Stimulated activated CD4-positive, alpha-beta T cell treated with anti-CD3 and anti-CD28 coated beads, Interleukin-4, amount 100 ng/mL, for 4 hours (primary cell): ENCODE results near the gene ALDH4A1.
"Not testable (repeated sequence)": the region's sequence is repeated elsewhere in the genome, so short reads cannot be mapped to it uniquely, and the experiment has no call there.

Experiments used
- DNase-seq, 2 experiments: peaks; one replicate each; pipeline ENCODE4 v3.0.0-alpha.2; 2020

Gene ALDH4A1

GRCh38 chr1:18874036-18874435 is 28.3 kb downstream of the ALDH4A1 start:
- no peak for DNase-seq

DNA sequence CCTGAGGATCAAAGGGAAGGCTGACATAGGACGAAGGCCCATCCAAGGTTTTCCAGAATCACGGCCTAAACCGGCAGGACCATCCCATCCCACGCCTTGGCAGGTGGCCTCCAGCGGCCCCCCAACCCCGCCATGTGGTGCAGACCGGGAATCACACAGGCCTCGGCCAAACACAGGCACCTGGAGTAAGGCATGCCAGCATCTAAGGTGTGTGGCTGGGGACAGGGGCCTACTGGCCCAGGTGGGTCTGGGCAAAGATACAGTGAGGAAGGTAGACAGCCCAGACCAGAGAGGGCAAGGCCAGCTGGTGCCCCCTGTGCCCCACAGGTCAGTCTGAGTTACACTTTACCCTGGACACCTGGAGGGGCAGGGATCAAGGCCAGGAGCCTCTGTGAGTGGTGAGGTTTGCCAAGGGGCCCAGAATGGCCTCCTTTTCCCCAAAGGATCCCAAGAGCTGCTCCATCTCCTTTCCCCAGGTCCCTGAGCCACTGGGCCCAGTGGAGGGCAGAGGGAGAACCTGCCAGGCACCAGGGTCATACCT is 30.2 kb downstream of the ALDH4A1 start:
- DNase-seq, result no peak

- DNase-seq, result no peak
Measured at GRCh38 chr1:18871401-18872070, 30.8 kb downstream of the ALDH4A1 start.

- DNase-seq, result no peak
Measured at GRCh38 chr1:18870957-18871356, 31.4 kb downstream of the ALDH4A1 start.

- DNase-seq, result not testable (repeated sequence)
Measured at GRCh38 chr1:18870595-18870865, 31.8 kb downstream of the ALDH4A1 start.

DNA sequence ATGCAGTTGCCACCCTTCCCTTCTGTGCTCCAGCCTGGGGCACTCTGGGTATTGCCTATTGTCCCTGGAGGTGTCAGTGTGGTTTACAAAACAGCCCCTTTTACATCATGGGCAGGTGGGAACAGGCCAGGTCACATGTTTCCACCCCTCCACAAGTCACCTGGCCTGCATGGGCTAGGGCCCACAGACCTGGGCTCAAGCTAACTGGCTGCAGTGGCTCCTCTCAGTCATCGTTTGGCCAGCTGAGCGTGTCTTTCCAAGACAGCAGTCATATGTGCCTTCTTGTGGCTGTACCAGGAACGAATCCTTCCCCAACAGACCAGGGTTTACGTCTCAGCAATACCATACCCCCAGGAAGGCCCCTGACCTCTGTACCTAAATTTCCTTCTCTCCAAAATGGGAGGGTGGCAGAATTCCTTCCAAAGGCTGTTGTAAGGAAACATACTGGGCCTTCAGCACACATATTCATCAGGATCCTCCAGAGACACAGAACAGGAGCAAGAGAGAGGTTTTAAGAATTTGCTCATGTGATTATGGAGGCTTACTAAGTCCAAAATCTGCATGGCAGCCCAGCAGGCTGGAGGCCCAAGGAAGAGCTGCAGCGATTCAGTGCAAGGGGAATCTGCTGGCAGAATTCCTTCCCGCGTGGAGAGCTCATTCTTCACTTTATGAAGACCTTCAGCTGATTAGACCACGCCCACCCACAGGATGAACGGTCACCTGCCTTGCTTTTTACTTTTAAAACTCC is 32.3 kb downstream of the ALDH4A1 start:
- DNase-seq, result no peak

GRCh38 chr1:18868801-18869424 is 33.4 kb downstream of the ALDH4A1 start:
- no peak for DNase-seq

- DNase-seq, result no peak
Measured at GRCh38 chr1:18868354-18868753, 34.0 kb downstream of the ALDH4A1 start.

GRCh38 chr1:18866846-18867245 is 35.5 kb downstream of the ALDH4A1 start:
- no peak for DNase-seq

DNA sequence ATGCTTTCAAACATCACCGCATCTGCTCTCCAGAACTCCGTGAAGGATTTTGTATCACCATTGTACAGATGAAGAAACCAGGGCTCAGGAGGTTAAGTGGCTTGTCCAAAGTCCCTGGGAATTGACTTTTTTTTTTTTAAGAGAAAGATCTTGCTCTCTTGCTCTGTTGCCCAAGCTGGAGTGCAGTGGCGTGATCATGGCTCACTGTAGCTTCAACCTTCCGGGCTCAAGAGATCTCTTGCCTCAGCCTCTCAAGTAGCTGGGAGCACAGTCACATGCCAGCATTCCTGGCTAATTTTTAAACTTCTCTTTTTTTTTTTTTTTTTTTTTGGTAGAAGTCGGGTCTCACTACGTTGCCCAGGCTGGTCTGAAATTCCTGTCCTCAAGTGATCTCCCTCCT is 36.0 kb downstream of the ALDH4A1 start:
- no peak for DNase-seq

- no peak for DNase-seq
Measured at GRCh38 chr1:18865176-18865575, 37.2 kb downstream of the ALDH4A1 start.

GRCh38 chr1:18861590-18861989 is 40.8 kb downstream of the ALDH4A1 start:
- DNase-seq, result no peak

- DNase-seq, result no peak
Measured at GRCh38 chr1:18861082-18861481, 41.3 kb downstream of the ALDH4A1 start.

DNA sequence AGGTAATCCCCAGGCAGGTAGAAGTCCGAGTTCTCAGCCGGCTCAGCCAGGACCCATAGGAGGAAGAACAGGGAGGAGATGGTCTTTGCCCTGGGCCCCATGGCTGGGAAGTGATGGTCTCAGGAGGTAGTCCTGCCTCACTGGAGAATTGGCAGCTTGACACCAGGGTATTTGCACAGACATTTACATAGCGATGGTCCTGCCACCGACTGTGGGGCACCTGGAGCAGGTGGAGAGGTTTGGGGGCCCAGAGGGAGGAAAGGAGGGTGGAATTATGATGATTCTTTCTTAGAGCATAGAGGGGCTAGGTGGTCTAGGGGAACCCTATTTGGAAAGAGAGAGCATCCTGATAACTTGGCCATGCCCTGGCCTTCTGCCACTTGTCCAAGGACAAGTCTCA is 42.8 kb downstream of the ALDH4A1 start, which contains the start of gene TAS1R2:
Gene TAS1R2, minus strand, starts transcription at position 101 of the 400 bp plus-strand sequence. Its CDS starts 0 bp downstream, at position 101.
- DNase-seq, result no peak

- DNase-seq, result no peak
Measured at GRCh38 chr1:18858070-18858688, 44.2 kb downstream of the ALDH4A1 start.

GRCh38 chr1:18856435-18856834 is 45.9 kb downstream of the ALDH4A1 start:
- no peak for DNase-seq

DNA sequence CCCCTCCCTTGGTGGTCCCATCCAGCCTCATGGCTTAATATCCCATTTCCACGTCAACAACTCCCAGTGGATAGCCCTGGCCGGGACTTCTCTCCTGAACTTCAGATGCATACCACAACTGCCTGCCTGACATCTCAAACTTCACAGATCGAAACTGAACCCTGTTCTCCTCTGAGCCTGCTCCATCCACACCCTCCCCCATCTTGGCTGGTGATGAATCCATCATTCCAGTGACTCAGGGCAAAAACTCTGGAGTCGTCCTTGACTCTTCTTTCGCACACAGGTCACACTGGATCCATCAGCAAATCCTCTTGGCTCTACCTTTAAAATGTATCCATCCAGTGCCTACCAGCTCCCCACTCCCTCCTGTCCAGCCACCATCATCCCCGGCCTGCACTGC is 46.8 kb downstream of the ALDH4A1 start:
- no peak for DNase-seq

DNA sequence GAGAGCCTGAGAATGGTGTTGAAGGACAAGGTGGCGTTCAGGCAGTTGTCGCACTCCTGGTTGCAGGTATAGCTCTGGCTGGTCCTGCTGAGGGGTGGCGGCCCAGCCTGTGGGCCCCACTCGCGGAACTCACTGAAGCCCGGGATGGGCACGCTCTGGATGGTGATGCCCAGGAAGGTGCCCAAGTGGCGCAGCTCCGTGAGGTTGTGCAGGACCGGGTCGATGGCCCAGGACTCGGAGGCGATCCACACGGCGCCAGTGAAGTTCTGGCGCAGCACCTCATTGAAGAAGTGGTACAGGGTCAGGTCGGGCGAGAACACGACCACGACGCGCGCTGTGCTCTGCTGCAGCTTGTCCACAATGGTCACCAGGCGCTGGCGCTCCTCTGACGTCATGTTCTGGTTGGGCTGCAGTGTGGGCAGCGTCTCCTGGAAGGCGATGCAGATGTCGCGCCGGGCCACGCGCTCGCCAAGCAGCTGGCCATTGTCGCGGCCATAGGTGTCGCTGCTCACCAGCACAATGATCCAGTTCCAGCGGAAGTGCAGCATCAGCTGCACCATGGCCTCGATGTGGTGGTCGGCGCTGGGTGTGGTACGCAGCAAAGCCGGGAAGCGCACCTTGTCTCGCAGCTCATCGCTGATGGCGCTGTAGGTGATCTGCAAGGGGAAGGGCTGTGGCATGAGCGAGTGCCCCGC is 47.9 kb downstream of the ALDH4A1 start:
- no peak for DNase-seq

- DNase-seq, result no peak
Measured at GRCh38 chr1:18852501-18852900, 49.9 kb downstream of the ALDH4A1 start.

DNA sequence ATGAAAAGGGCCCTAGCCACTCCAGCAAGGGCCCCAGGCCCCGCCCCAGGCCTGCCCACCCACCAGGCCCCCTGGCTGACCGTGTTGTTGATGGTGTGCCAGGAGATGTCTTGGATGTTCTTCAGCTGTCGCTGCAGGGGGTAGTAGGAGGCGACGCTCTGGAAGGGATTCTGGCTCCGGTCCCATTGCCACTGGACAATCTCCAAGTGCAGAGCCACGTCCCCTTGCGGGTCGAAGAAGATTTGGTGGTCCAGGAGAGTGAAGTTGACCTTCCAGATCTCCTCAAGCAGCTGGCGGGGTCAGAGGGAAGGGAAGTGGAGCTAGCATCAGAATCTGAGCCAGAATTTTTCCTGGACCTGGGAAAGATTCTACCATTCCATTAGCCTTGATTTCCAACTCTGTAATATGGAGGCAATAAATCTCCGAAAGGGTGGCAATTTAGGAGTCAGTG is 53.1 kb downstream of the ALDH4A1 start:
- no peak for DNase-seq

- DNase-seq, result not testable (repeated sequence)
Measured at GRCh38 chr1:18847723-18848122, 54.6 kb downstream of the ALDH4A1 start.

DNA sequence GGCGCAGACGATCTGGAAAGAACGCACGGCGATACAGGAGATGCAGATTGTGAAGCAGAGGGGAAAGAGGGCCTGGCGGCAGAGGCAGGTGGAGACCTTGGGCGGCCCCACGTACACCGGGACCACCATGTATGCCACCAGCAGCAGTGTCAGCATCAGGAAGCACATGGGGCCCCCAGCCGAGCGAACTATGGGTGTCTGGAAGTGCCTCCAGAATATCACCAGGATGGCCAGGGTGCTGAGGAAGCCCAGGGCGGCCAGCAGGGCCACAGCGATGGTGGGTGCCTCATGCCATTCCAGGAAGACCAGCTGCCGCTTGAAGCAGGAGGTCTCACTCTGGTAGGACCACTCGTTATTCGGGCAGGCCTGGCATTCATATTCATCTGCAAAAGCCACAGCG is 62.2 kb downstream of the ALDH4A1 start:
- DNase-seq, result no peak

- DNase-seq, result no peak
Measured at GRCh38 chr1:18836654-18837053, 65.7 kb downstream of the ALDH4A1 start.
